SKM-1 (cell line): ENCODE data around the gene TRNT1.

ENCODE experiments used
- DNase-seq: peaks from one replicate; lab custom pipeline; 2025; ENCODE audit not compliant: unreplicated experiment; lab: John Stamatoyannopoulos, UW

The TRNT1 gene

DNA sequence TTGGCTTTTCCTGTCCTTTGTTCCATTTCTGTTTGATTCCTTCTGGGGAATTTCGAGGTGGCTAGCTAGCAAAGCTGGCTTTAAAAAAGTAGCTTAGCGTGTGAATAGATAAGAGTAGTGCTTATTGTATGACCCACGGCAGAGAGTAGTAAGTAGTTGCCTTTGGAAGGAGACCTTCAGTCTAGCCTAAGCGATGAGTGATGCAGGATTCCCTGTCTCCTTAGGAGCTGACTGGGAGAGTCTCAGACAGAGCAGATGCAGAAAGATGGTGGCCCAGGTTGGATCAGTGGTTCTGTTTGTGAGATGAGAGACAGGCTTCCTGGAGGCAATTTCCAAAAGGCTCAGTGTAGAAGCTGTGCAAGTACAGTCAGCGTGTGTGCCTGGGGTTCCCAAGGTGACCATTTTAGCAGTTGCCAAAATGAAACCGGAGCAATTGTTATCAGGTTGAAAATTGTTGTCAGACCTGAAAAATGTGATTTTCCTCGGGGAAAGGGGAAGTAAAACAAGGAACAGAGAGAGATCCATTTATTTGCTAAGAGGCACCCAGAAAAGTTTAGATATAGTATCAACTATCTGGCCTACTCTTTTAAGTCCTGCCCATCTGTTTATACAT lies 15.9 kb upstream of the TRNT1 start:
- no peak for DNase-seq

DNA sequence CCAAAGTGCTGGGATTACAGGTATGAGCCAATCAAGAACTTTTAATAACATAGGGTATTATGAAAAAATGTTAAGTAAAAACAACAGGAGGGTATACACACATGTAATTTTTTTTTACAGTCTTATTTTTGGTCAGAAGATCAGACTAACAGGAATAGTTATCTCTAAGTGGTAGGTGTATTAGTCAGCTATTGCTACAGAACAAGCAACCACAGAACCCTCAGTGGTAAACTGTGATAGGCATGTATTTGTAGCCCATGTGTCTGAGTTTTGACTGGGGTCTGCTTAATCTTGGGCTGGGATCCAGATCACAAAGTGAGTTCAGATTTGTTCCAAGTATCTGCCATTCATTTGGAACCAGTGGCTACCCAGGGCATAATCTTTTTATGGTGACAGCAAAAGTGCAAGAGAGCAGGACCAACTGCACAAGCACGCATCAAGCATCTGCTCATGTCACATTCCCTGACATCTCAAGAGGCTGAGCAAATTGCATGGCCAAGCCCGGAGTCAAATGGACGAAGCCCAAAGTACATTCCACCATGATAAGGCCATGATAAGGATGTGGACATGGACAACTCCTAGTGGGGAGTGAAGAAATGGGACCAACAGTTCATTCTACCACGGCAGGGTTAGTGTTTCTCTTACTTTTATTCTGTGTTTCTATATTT lies 13.6 kb upstream of the TRNT1 start:
- DNase-seq, result no peak

DNA sequence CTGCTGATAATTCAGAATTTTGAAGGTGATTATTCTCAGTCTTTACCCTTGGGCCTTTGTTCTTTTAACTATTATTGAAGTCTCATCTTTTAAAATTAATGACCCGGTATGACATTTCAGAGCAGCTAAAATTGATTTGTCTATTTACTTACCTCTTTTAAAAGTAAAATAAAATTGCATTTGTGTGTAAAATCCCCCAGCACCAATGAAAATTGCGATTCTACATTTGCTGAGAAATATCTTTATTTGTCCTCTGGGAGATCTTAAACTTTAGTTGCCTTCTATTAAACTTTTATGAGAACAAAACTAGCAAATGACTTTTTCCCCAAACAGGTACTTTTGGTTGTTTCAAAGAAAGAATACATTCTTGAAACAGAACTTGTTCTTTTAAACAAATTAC lies 9.1 kb upstream of the TRNT1 start:
- no peak for DNase-seq

DNA sequence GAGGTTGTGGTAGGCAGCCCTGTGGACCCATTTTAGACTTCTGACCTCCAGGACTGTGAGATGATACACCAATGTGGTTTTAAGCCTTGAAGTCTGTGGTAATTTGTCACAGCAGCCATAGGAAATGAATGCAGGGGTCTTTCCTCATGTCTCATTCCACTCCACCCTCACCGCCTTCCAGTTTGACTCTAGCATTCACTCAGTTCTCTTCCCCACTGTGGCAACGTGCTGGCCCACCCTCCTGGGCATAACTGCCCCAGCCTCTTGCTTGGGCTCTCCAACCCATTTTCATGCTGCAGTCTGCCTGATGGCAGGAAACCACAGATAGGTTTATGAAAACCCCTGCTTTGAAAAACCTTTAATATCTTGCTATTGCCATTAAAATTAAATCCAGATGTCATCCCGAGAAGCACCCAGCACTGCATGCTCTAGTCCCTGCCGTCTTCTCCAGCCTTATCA lies 7.3 kb upstream of the TRNT1 start:
- DNase-seq, result no peak

DNA sequence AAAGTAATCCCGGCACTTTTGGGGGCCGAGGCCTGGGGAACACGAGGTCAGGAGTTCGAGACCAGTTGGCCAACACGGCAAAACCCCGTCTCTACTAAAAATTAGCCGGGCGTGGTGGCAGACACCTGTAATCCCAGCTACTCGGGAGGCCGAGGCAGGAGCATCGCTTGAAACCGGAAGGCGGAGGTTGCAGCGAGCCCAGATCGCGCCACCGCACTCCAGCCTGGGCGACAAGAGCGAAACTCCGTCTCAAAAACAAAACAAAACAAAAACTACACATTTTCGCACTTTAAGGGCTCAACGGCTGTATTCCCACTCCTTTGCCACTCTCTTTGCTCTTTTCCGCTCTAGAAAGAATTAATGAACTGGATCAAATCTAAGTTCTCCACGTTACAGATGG lies 763 bp upstream of the TRNT1 start:
- DNase-seq, result no peak

DNA sequence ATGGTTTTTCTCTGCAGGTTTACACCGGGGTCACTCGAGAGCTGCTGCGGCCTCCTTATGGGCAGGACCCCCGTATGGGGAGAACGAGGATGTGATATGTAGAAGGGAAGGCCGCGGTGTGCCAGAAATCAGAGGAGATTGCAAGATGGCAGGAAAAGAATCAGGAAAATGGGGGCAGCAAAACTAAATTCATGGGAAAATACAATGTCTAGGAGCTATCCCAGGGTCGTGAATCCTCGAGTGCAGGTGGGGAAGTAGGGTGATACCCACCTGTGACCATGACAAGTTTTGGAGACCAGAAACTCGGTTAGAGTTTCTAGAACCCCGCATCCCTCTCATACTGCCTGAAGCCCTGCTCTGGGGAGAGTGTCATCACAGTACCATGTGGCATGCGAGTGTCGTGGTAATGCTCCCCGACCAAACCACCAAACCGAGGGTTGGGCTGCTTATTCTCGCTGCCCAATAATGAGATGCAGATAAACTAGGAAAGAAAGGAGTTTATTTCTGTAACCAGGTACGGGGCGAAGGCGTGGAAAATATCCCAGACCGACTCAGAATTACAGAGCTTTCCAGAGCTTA lies 781 bp downstream of the TRNT1 start:
- no peak for DNase-seq

DNA sequence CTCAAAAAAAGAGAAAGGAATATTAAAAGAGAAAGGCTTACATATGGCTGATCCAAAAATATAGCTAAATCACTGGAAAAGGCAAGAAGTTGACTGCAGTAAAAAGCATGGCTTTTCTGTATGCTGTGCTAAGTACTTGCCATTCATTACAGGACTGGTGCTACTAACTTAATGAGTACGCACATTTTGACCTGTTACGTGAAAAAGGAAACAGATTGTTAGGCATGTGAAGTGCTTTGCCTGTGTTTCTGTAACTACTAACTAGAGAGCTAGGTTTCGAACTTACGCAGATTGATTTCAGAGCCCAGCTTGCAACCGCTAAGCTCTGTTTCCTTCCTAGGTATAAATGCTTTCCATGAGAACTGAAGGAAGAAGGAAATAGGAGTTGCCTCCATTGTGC lies 2.8 kb downstream of the TRNT1 start:
- no peak for DNase-seq

DNA sequence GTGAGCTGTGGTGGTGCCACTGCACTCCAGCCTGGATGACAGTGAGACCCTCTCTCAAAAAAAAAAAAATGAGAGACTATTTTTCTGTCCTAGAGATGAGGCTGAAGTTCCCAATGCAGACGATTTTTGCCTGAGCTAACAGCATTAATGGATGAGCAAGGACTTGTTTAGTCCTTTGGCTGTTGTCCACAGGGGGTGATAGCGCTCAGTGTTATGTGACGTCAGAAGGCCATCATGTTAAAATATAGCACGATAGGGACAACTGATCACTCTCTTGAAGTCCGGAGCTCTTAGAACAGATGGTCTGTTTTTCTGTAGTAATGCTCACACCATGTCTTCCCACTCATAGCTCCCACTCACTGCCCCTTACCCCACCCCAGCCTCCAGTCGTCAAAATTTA lies 6.8 kb downstream of the TRNT1 start:
- no peak for DNase-seq

DNA sequence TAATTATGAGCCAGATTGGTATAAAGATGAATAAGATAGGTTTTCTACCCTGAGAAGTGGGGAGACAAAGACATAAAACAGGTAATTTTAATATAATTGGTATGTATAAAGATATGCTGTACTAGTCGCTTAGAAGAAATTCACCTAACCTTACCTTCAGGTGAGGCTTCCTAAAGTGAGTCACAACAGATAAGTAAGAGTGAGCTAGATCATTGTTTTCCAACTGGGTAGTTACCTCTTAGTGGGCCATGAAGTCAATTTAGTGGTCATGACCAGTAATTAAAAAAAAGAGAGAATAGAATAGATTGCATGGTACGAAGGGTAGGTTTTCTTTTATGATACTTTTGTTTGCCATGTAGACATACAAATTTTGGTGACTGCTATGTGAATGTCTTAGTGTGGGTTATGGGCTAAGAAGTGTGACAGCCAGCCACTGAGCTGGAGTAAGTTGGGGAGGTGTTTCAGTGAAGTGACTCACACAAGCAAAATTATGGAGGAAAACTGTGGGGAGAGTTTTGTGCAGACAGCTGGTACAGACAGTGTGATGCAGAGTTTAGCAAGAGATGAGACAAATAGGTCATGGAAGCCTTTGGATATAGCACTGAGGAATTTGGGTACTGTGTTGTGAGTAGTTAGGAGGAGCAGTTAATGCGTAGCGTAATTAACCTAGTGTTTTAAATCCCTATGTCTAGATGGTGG lies 8.2 kb downstream of the TRNT1 start:
- DNase-seq, result no peak

DNA sequence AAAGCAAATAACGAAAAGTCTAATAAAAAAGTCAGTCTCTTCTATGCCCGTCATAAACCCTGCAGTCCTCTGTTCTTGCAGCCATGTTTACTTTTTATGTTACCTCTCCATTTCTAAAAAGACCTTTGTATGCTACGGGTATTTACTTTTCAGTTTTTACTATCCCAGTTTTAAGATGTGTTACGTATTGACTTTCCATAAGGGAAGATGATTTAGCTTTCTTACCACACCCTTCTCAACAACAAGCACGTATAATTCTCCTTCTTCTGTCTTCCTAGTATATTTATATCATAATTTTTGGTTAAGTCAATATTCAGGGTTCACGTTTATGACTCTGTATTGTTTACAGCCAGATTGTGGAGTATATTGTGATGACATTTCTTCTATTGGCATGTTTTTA lies 10.8 kb downstream of the TRNT1 start:
- DNase-seq, result no peak

DNA sequence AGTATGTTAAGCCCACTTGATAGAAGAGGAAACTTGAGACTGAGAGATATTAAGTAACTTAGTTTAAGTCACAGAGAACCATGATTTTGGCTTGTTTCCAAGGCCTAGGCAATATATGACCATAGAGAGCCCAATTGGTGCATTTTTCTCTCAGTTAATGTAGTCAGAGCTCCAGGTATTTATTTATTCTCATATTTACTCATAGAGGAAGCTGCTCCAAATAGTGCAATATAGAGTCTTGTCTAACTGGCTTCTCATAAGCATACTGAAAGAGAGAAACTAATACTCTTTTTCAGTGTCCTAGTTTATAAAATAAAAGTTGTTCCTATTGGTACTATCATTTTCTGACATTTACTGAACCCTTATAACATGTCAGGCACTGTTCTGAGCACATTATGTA lies 15.2 kb downstream of the TRNT1 start:
- no peak for DNase-seq

DNA sequence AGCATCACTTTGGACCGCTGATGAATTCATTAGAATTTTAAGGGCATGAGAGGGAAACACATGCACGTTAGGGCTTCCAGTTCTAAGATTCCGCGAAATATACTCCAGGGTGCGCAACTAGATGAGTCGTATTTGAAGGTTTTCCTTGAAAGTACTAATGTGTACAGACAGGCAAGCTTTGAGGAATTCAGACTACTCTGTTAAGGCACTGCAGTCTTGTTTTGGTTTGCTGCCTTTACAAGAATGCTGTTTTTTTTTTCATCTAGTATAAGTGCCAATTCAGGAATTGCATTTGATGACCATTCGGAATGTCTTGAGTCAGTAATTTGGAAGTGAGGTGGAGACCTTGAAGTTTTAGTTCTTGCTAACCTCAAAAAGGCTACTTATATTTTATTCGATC lies 19.1 kb downstream of the TRNT1 start:
- DNase-seq, result no peak

DNA sequence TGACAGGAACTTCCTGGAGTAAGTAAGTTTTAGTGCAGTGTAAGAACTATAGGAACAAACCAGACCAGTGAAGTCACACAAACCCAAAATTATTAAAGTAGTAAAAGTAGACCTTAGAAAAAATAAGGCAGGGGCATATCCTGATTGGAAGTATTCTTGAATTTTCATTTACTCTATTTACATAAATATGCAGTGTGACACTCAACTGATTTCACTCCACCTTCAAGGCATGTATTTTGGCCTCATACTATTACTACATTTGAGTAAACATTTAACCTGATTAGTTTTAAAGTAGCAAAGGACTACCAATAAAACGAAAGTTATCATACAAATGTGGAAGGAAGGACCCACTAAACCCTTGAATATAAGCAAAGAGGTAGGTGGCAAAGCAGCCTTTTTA lies 22.8 kb downstream of the TRNT1 start:
- DNase-seq, result no peak

DNA sequence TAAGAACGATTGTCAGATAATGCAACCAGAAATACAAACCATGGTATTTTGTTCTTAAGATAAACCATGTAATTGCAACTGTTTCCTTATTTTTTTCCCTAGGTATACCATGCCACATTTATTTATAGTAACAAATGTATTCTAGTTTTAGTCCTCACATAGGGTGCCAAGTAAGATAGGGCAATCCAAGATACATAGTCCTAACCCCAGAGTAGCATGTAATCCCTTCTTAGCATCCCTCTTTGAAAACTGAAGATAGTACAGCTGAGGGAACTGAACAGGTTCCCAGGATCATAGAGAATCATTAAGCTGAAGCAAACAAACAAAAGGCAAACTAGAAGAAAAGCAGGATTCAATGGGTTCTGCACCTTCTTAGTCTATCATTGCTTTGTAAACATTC lies 24.8 kb downstream of the TRNT1 start:
- DNase-seq, result no peak

DNA sequence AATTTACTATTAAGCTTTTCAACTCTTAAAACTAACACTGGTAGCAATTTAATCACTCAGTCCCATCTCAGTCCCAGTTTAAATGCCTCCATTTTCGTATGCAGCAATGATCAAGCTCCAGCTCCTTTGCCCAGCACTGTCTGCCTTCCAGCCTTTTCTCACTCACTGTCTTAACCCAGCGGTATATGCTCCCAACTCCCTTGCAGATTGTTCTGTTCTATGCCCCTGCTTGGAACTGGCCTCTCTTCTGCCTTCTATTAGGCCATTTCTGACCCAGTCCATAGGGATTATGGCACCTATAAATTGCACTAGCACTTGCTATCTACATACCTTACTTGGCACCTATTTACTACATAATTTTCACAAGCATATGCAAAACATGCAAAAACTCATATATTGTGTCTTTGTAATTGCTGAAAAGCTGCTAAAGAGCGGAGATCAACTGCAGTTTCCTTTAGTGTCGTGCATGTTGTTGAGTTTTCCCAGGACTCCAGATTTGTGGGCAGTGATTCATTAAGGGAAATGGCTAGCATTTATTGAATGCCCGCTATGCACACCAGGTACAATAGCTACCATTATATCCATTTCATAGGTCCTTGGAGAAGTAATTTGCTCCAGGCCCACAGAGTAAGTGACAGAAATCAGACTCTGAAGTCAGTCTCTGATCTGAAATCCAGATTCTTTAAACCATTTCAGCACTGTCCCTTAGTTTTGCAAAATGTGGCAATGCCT lies 28.3 kb downstream of the TRNT1 start:
- no peak for DNase-seq

DNA sequence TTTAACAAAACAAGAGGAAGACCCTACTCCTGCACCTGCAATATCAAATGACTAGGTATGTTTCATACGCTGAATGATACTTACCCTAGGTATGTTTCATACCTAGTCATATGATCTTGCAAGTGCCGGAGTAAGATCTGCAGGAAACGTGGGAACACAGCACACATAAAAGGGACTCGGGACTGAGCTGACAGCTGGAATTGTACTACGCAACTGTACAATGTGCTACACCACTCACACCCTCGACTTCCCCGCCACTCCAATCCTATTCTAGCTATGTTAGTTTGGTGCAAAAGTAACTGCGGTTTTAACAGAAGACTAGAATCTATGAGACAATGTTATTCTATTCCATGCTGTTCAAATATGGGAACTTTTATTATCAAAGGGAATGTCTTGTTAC lies 30.7 kb downstream of the TRNT1 start:
- no peak for DNase-seq

DNA sequence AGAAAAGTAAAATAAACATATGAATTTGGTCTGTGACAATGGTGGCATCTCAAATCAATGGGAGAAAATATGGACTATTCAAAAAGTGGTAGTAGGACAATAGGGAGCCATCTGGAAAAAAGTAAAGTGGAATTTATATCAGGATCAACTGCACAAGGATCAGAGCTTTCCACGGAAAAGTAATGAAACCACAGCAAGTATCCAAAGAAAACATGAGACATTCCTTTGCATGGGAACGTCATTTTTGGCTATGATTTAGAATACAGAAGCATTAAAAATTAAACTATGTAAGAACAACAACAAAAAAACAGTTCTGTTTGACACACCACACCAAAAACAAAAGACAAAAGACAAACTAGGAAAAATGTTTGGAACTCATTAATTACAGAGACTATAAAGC lies 34.1 kb downstream of the TRNT1 start:
- DNase-seq, result no peak

DNA sequence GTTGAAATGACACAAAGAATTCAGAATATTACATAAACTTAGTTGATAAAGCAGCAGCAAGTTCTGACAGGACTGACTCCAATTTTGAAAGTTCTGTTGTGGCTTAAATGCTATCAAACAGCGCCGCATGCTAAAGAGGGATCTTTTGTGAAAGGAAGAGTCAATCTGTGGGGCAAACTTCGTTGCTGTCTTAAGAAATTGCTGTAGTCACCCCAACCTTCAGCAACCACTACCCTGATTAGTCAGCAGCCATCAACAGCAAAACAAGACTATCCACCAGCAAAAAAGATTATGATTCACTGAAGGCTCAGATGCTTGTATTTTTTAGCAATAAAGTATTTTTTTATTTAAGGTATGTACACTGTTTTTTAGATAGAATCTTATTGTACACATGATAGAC lies 38.5 kb downstream of the TRNT1 start:
- no peak for DNase-seq

DNA sequence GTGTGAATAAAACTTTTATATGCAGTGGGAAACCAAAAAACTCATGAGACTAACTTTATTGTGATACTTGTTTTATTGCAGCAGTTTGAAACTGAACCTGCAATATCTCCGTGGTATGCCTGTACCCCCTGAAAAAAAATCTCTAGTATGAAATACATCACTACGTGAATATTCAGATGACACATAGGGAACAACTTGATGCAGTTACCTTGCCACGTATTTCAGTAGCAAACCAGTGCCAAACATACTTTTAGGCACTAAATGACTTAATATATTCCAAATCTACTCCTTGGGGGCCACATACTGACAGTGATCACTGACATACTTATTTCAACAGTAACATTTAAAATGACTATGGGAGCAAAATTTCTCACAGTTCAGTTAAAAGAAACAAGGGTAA lies 38.9 kb downstream of the TRNT1 start:
- no peak for DNase-seq

DNA sequence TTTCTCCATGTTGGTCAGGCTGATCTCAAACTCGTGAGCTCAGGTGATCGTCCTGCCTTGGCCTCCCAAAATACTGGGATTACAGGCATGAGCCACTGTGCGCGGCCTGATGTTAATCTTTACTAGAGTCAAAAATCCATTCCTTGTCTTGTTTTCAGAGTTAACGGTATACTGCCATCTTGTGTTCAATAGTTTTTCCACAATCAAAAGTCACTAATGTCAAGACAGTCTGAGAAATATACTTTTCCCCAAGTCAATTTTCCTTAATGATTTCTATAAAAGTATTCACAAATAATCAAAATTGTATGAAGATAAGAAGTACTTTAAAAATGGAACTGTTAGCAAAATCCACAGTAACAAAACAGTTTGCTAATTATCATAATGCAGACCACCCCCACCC lies 44.3 kb downstream of the TRNT1 start:
- DNase-seq, result peak; percentile 6

DNA sequence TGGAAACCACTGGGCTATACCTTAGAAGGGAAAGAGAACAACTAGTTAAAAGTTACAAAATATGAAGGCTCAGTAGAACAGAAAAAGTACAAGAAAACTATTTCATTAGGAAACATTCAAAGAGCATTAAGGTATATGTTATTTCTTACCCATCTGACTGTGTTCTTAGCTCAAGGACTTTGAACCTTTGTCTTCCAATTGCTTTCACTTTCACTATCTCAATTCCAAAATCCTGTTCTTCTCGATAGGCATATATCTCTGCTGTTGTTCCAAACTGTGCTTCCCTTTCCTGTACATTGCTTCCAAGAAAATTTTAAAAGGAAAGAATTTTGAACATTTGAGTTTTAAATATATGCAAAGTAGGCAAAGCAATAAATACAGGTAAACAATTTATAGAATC lies 45.9 kb downstream of the TRNT1 start:
- DNase-seq, result no peak
